Esophagus squamous epithelium (tissue), 5 donors: ENCODE data around the gene LYL1. TPM values are rescaled to one million over a fixed set of nuclear protein-coding genes. Genes with fewer than 3 reads are reported as not detected.
A peak's percentile ranks its signal among the peaks of the same experiment; 100 is the strongest.

Experiments
- DNase-seq: peaks from one replicate; lab custom pipeline; 2025; lab: John Stamatoyannopoulos, UW
- H3K27ac ChIP-seq, 4 donors: fragments of 200-600 bp; sonication (generic); one replicate each; pipeline ENCODE4 v1.5.1; 2016 to 2019; ENCODE audit warnings: mild to moderate bottlenecking in 1 of 4
- H3K27me3 ChIP-seq, 4 donors: fragments of 200-600 bp; sonication (generic); 1 replicate in 3 of 4; 2 replicates in 1 of 4; pipeline versions ENCODE4 v1.5.1 to v1.6.0; 2017 to 2021; ENCODE audit warnings: antibody characterized with exemption in 1 of 4
- H3K36me3 ChIP-seq, 3 donors: fragments of 200-600 bp; sonication (generic); one replicate each; pipeline ENCODE4 v1.5.1; 2016 to 2019
- H3K4me1 ChIP-seq, 3 donors: fragments of 200-600 bp; sonication (generic); one replicate each; pipeline ENCODE4 v1.5.1; 2017 to 2019
- H3K4me3 ChIP-seq, 4 donors: fragments of 200-600 bp; sonication (generic); 1 replicate in 3 of 4; 2 replicates in 1 of 4; pipeline ENCODE4 v1.5.1; 2016 to 2019; ENCODE audit warnings: mild to moderate bottlenecking in 2 of 4, moderate library complexity in 1 of 4
- H3K9me3 ChIP-seq, 3 donors: fragments of 200-600 bp; sonication (generic); one replicate each; pipeline ENCODE4 v1.5.1; 2016 to 2019
- CTCF ChIP-seq, 6 experiments: fragments of 450-650 bp in 4 of 6; fragments of 200-600 bp in 2 of 6; sonication (generic) in 2 of 6; IDR thresholded peaks; one replicate each; pipeline ENCODE4 v1.5.1; 2016 to 2019; ENCODE audit warnings: antibody characterized with exemption in 6 of 6, mild to moderate bottlenecking in 4 of 6, moderate library complexity in 4 of 6
- POLR2A ChIP-seq, 4 donors: fragments of 450-650 bp; IDR thresholded peaks; one replicate each; pipeline ENCODE4 v1.6.1; 2017; ENCODE audit warnings: antibody characterized with exemption in 4 of 4, mild to moderate bottlenecking in 4 of 4, moderate library complexity in 3 of 4
- WGBS, 2 donors: methylation state at CpG; one replicate each; pipeline ENCODE4 v1.1.5; 2018; 5-methylcytosine and 5-hydroxymethylcytosine counted together
- intact Hi-C: fragments of 100-400 bp; cut with DNase I; formaldehyde crosslinking; loops from one replicate; pipeline ENCODE4 v1.15.0; 2022
- total RNA-seq, 4 donors: library from RNA; depleted of rRNA; stranded (reverse); fragments of >200 nt; gene quantifications; one replicate each; pipeline ENCODE4 v1.1.0, GENCODE V29; 2016
- donor health status: DM: yes; HTN: yes; CAD: no.

The LYL1 gene
- total RNA-seq, 4 donors from 2014 or later: 2.1 to 13.0 (median 3.9) TPM

GRCh38 chr19:13066226-13066625 is 36.4 kb downstream of the LYL1 start:
- peaks cover 0 to 19% (median 0%) of the 10 kb centered on the region in 3 donors for H3K36me3 ChIP-seq
- peak overlapping the region in 3 of 4 donors; percentile 30 to 72 (median 49) for H3K27ac ChIP-seq
- no peak overlapping the region for H3K4me3 ChIP-seq
- H3K4me1 ChIP-seq: peaks cover 15 to 100% (median 62%) of the 10 kb centered on the region in 3 donors
- no peak for TF ChIP-seq CTCF (IDR thresholded peaks at IDR 0.05)
- no peak for TF ChIP-seq POLR2A (IDR thresholded peaks at IDR 0.05)
- intact Hi-C loops: no loop called here
- 65 to 73% methylated on average over 5 of the region's 5 CpGs for WGBS, 2 donors
- H3K27me3 ChIP-seq: no peaks in the 10 kb centered on the region
- H3K9me3 ChIP-seq: no peaks in the 10 kb centered on the region
- DNase-seq: no peak

GRCh38 chr19:13064092-13064489 is 38.6 kb downstream of the LYL1 start:
- no peak for TF ChIP-seq POLR2A (IDR thresholded peaks at IDR 0.05)
- TF ChIP-seq CTCF (IDR thresholded peaks at IDR 0.05): no peak
- Histone ChIP-seq H3K9me3 (no peaks in the 10 kb centered on the region), H3K4me1 (peaks cover 32 to 100% (median 78%) of the 10 kb centered on the region in 3 donors), H3K4me3 (no peak overlapping the region), H3K27ac (peak overlapping the region in 3 of 4 donors; percentile 39 to 72 (median 68)), H3K27me3 (no peaks in the 10 kb centered on the region), H3K36me3 (peaks cover 0 to 15% (median 0%) of the 10 kb centered on the region in 3 donors)
- 23% methylated on average over 4 of the region's 6 CpGs; no CpG with 5 or more reads in 1 of the 2 donors for WGBS, 2 donors
- intact Hi-C loops: loop anchor here (5.0 kb wide), 1 partner anchor 82 kb away; no protein-coding TSS in a partner anchor
- DNase-seq: no peak

- intact Hi-C loops: loop anchor here (5.0 kb wide), 1 partner anchor 81 kb away; no protein-coding TSS in a partner anchor
- no peak overlapping the region for H3K4me3 ChIP-seq
- H3K36me3 ChIP-seq: peaks cover 0 to 12% (median 0%) of the 10 kb centered on the region in 3 donors
- H3K9me3 ChIP-seq: no peaks in the 10 kb centered on the region
- peak overlapping the region in 3 of 4 donors; percentile 39 to 86 (median 72) for H3K27ac ChIP-seq
- TF ChIP-seq CTCF (IDR thresholded peaks at IDR 0.05): no peak
- no peak for TF ChIP-seq POLR2A (IDR thresholded peaks at IDR 0.05)
- DNase-seq: no peak
- WGBS, 2 donors: 57 to 66% methylated on average over 5 of the region's 5 CpGs
- no peaks in the 10 kb centered on the region for H3K27me3 ChIP-seq
- H3K4me1 ChIP-seq: peaks cover 37 to 100% (median 82%) of the 10 kb centered on the region in 3 donors
These were observed 39.1 kb downstream of the LYL1 start for GRCh38 chr19:13063461-13064091.

GRCh38 chr19:13062317-13062716 is 40.3 kb downstream of the LYL1 start:
- Histone ChIP-seq H3K9me3 (no peaks in the 10 kb centered on the region), H3K27me3 (no peaks in the 10 kb centered on the region), H3K4me1 (peaks cover 49 to 100% (median 84%) of the 10 kb centered on the region in 3 donors), H3K36me3 (peaks cover 0 to 12% (median 0%) of the 10 kb centered on the region in 3 donors), H3K27ac (peak overlapping the region in 3 of 4 donors; percentile 39 to 86 (median 51)), H3K4me3 (no peak overlapping the region)
- intact Hi-C loops: loop anchor here (5.0 kb wide), 1 partner anchor 80 kb away; no protein-coding TSS in a partner anchor
- no peak for TF ChIP-seq CTCF (IDR thresholded peaks at IDR 0.05)
- no peak for TF ChIP-seq POLR2A (IDR thresholded peaks at IDR 0.05)
- DNase-seq: no peak
